ENCODE data around the gene SPRY2. TPM values are rescaled to one million over a fixed set of nuclear protein-coding genes. Genes with fewer than 3 reads are reported as not detected.

SPRY2 gene
- total RNA-seq, 1 experiment from 2014 or later, result 19.0 TPM

- no peak overlapping the region for H3K27ac ChIP-seq (ENCODE audit: low read length)
- DNase-seq (no peak), ATAC-seq (no peak)
- H3K4me3 ChIP-seq (ENCODE audit: low read length), result no peak overlapping the region
- no peak overlapping the region for H3K4me2 ChIP-seq (ENCODE audit: low read length)
- no peak overlapping the region for H3K9ac ChIP-seq (ENCODE audit: low read length)
- intact Hi-C loops (cut with micrococcal nuclease), result no loop called here
- no peaks in the 10 kb centered on the region for H3K9me2 ChIP-seq (replicated peaks; ENCODE audit: low read length)
- BruUV-seq (replicated peaks), result no TSS peak
- no peaks in the 10 kb centered on the region for H3F3A ChIP-seq (ENCODE audit: low read length, unreplicated experiment)
- no peaks in the 10 kb centered on the region for H3K36me3 ChIP-seq (ENCODE audit: low read depth, low read length)
- no peak for TF ChIP-seq EZH2 (IDR thresholded peaks at IDR 0.05; ENCODE audit: low read length, unreplicated experiment)
- TF ChIP-seq CTCF (conservative IDR thresholded peaks at IDR 0.05; ENCODE audit: low read depth, low read length), result no peak
- no peak for TF ChIP-seq EZH2phosphoT487 (IDR thresholded peaks at IDR 0.05; ENCODE audit: borderline replicate concordance, low read length)
- H2AFZ ChIP-seq (ENCODE audit: low read length), result no peak overlapping the region
- no peaks in the 10 kb centered on the region for H4K20me1 ChIP-seq (ENCODE audit: low read length)
- H3K9me3 ChIP-seq (ENCODE audit: low read length), result no peaks in the 10 kb centered on the region
- H3K4me1 ChIP-seq (ENCODE audit: insufficient read depth, low read length), result no peaks in the 10 kb centered on the region
- ChIA-PET POLR2A (ENCODE audit: unreplicated experiment) (no interaction called here), CTCF (no interaction called here)
- H3K79me2 ChIP-seq (ENCODE audit: low read length), result no peaks in the 10 kb centered on the region
- no peaks in the 10 kb centered on the region for H3K27me3 ChIP-seq (ENCODE audit: low read length)
Measured at GRCh38 chr13:80389073-80390038, 48.4 kb upstream of the SPRY2 start.

- Histone ChIP-seq H3F3A (ENCODE audit: low read length, unreplicated experiment) (no peaks in the 10 kb centered on the region), H3K4me1 (ENCODE audit: insufficient read depth, low read length) (no peaks in the 10 kb centered on the region), H3K9me2 (replicated peaks; ENCODE audit: low read length) (no peaks in the 10 kb centered on the region), H3K4me3 (ENCODE audit: low read length) (no peak overlapping the region), H3K79me2 (ENCODE audit: low read length) (no peaks in the 10 kb centered on the region), H3K27me3 (ENCODE audit: low read length) (no peaks in the 10 kb centered on the region), H4K20me1 (ENCODE audit: low read length) (no peaks in the 10 kb centered on the region), H3K36me3 (ENCODE audit: low read depth, low read length) (no peaks in the 10 kb centered on the region), H3K9ac (ENCODE audit: low read length) (no peak overlapping the region), H3K27ac (ENCODE audit: low read length) (no peak overlapping the region), H2AFZ (ENCODE audit: low read length) (no peak overlapping the region), H3K4me2 (ENCODE audit: low read length) (no peak overlapping the region), H3K9me3 (ENCODE audit: low read length) (no peaks in the 10 kb centered on the region)
- intact Hi-C loops (cut with micrococcal nuclease), result no loop called here
- ChIA-PET POLR2A (ENCODE audit: unreplicated experiment) (no interaction called here), CTCF (no interaction called here)
- ATAC-seq (no peak), DNase-seq (no peak)
- BruUV-seq (replicated peaks), result no TSS peak
- no peak for TF ChIP-seq EZH2phosphoT487 (IDR thresholded peaks at IDR 0.05; ENCODE audit: borderline replicate concordance, low read length)
- no peak for TF ChIP-seq CTCF (conservative IDR thresholded peaks at IDR 0.05; ENCODE audit: low read depth, low read length)
- no peak for TF ChIP-seq EZH2 (IDR thresholded peaks at IDR 0.05; ENCODE audit: low read length, unreplicated experiment)
Measured at GRCh38 chr13:80388506-80388905, 47.6 kb upstream of the SPRY2 start.

- Histone ChIP-seq H3K79me2 (ENCODE audit: low read length) (no peaks in the 10 kb centered on the region), H3K4me2 (ENCODE audit: low read length) (no peak overlapping the region), H3K27me3 (ENCODE audit: low read length) (no peaks in the 10 kb centered on the region), H3K36me3 (ENCODE audit: low read depth, low read length) (no peaks in the 10 kb centered on the region), H4K20me1 (ENCODE audit: low read length) (no peaks in the 10 kb centered on the region), H2AFZ (ENCODE audit: low read length) (no peak overlapping the region), H3K27ac (ENCODE audit: low read length) (no peak overlapping the region), H3K9me2 (replicated peaks; ENCODE audit: low read length) (no peaks in the 10 kb centered on the region), H3K4me1 (ENCODE audit: insufficient read depth, low read length) (no peaks in the 10 kb centered on the region), H3K4me3 (ENCODE audit: low read length) (no peak overlapping the region), H3K9ac (ENCODE audit: low read length) (no peak overlapping the region), H3F3A (ENCODE audit: low read length, unreplicated experiment) (no peaks in the 10 kb centered on the region), H3K9me3 (ENCODE audit: low read length) (no peaks in the 10 kb centered on the region)
- BruUV-seq (replicated peaks), result no TSS peak
- TF ChIP-seq CTCF (conservative IDR thresholded peaks at IDR 0.05; ENCODE audit: low read depth, low read length), result no peak
- no peak for TF ChIP-seq EZH2phosphoT487 (IDR thresholded peaks at IDR 0.05; ENCODE audit: borderline replicate concordance, low read length)
- TF ChIP-seq EZH2 (IDR thresholded peaks at IDR 0.05; ENCODE audit: low read length, unreplicated experiment), result no peak
- DNase-seq (no peak), ATAC-seq (no peak)
- POLR2A ChIA-PET (ENCODE audit: unreplicated experiment), result no interaction called here
- intact Hi-C loops (cut with micrococcal nuclease), result no loop called here
- CTCF ChIA-PET, result no interaction called here
Measured at GRCh38 chr13:80386592-80386991, 45.7 kb upstream of the SPRY2 start.

Measured in PC-3 (cell line).